Mesenchymal stem cell (in vitro differentiated cells and primary cell): ENCODE measurements around the gene ELK3.

ENCODE experiments used
- DNase-seq: peaks from one replicate; pipeline ENCODE4 v3.0.0-alpha.2; 2013
- H2AFZ ChIP-seq: one replicate; pipeline ENCODE4 v1.6.1; 2013; ENCODE audit warnings: low read depth, mild to moderate bottlenecking, control low read depth, inconsistent platforms, low read length, moderate library complexity
- H2AK5ac ChIP-seq: 2 replicates; pipeline ENCODE4 v1.6.1; 2013; ENCODE audit warnings: low read length, moderate library complexity, mild to moderate bottlenecking, inconsistent platforms; ENCODE audit not compliant: severe bottlenecking
- H2BK120ac ChIP-seq: one replicate; pipeline ENCODE4 v1.6.1; 2013; ENCODE audit warnings: low read depth, mild to moderate bottlenecking, inconsistent platforms, low read length, moderate library complexity
- H2BK12ac ChIP-seq, 2 experiments: one replicate each; pipeline ENCODE4 v1.6.1; 2013; ENCODE audit warnings: inconsistent platforms in 2 of 2, low read length in 2 of 2, mild to moderate bottlenecking in 2 of 2, moderate library complexity in 2 of 2, control low read depth in 1 of 2
- H2BK15ac ChIP-seq: one replicate; pipeline ENCODE4 v1.6.1; 2013; ENCODE audit warnings: mild to moderate bottlenecking, low read depth, inconsistent platforms; ENCODE audit not compliant: poor library complexity, severe bottlenecking
- H2BK5ac ChIP-seq: 2 replicates; pipeline ENCODE4 v1.6.1; 2013; ENCODE audit warnings: low read depth, mild to moderate bottlenecking, low read length, control low read depth, inconsistent platforms; ENCODE audit not compliant: poor library complexity, severe bottlenecking
- H3K14ac ChIP-seq, 2 experiments: one replicate each; pipeline ENCODE4 v1.6.1; 2013; ENCODE audit warnings: inconsistent platforms in 2 of 2, low read length in 2 of 2, control low read depth in 1 of 2, mild to moderate bottlenecking in 1 of 2, moderate library complexity in 1 of 2
- H3K18ac ChIP-seq, 2 experiments: one replicate each; pipeline ENCODE4 v1.6.1; 2013; ENCODE audit warnings: inconsistent platforms in 2 of 2, low read length in 2 of 2, control low read depth in 1 of 2, low read depth in 1 of 2, mild to moderate bottlenecking in 1 of 2
- H3K23ac ChIP-seq, 2 experiments: one replicate each; pipeline ENCODE4 v1.6.1; 2013; ENCODE audit warnings: inconsistent platforms in 2 of 2, low read length in 2 of 2, mild to moderate bottlenecking in 2 of 2, moderate library complexity in 2 of 2, control low read depth in 1 of 2
- H3K27ac ChIP-seq: 2 replicates; pipeline ENCODE4 v1.5.1; 2013; ENCODE audit warnings: mild to moderate bottlenecking, moderate library complexity, low read length, control low read depth, inconsistent platforms; ENCODE audit not compliant: poor library complexity, severe bottlenecking
- H3K27me3 ChIP-seq, 2 experiments: 2 replicates each; pipeline versions ENCODE4 v1.6.1 to v1.7.0; 2013; ENCODE audit warnings: low read length in 2 of 2, mild to moderate bottlenecking in 2 of 2, moderate library complexity in 2 of 2, control low read depth in 1 of 2, inconsistent platforms in 1 of 2; ENCODE audit not compliant: control insufficient read depth in 1 of 2, insufficient read depth in 1 of 2
- H3K36me3 ChIP-seq, 2 experiments: 2 replicates each; pipeline versions ENCODE4 v1.6.1 to v1.7.0; 2013; ENCODE audit warnings: low read length in 2 of 2, control low read depth in 1 of 2, inconsistent platforms in 1 of 2, low read depth in 1 of 2, mild to moderate bottlenecking in 1 of 2; ENCODE audit not compliant: insufficient read depth in 2 of 2, control insufficient read depth in 1 of 2
- H3K4ac ChIP-seq, 2 experiments: one replicate each; pipeline ENCODE4 v1.6.1; 2013; ENCODE audit warnings: inconsistent platforms in 2 of 2, low read length in 2 of 2, mild to moderate bottlenecking in 2 of 2, moderate library complexity in 2 of 2, control low read depth in 1 of 2, low read depth in 1 of 2
- H3K4me1 ChIP-seq: 2 replicates; pipeline ENCODE4 v1.6.1; 2013; ENCODE audit warnings: low read depth, low read length, control low read depth; ENCODE audit not compliant: control insufficient read depth, insufficient read depth
- H3K4me2 ChIP-seq: 2 replicates; pipeline ENCODE4 v1.6.1; 2013; ENCODE audit warnings: low read length, mild to moderate bottlenecking, inconsistent platforms; ENCODE audit not compliant: poor library complexity, severe bottlenecking
- H3K4me3 ChIP-seq, 2 experiments: 2 replicates each; pipeline versions ENCODE4 v1.5.1 to v1.7.0; 2013; ENCODE audit warnings: low read length in 2 of 2, mild to moderate bottlenecking in 2 of 2, control low read depth in 1 of 2, low read depth in 1 of 2; ENCODE audit not compliant: insufficient read depth in 1 of 2
- H3K79me1 ChIP-seq: replicated peaks from 2 replicates; pipeline ENCODE4 v1.6.1; 2013; ENCODE audit warnings: mild to moderate bottlenecking, control low read depth, low read length, inconsistent platforms; ENCODE audit not compliant: poor library complexity, severe bottlenecking
- H3K9ac ChIP-seq: 2 replicates; pipeline ENCODE4 v1.7.0; 2013; ENCODE audit warnings: mild to moderate bottlenecking, low read length, moderate library complexity
- H3K9me3 ChIP-seq: 2 replicates; pipeline ENCODE4 v1.7.0; 2013; ENCODE audit warnings: mild to moderate bottlenecking, low read length; ENCODE audit not compliant: control insufficient read depth
- H4K8ac ChIP-seq: one replicate; pipeline ENCODE4 v1.6.1; 2013; ENCODE audit warnings: inconsistent platforms, mild to moderate bottlenecking, low read length, moderate library complexity
- H4K91ac ChIP-seq: one replicate; pipeline ENCODE4 v1.6.1; 2013; ENCODE audit warnings: mild to moderate bottlenecking, low read length, inconsistent platforms
- WGBS: methylation state at CpG from one replicate; pipeline ENCODE4 v1.1.7; 2013; ENCODE audit warnings: mixed read lengths; 5-methylcytosine and 5-hydroxymethylcytosine counted together

The ELK3 gene

DNA sequence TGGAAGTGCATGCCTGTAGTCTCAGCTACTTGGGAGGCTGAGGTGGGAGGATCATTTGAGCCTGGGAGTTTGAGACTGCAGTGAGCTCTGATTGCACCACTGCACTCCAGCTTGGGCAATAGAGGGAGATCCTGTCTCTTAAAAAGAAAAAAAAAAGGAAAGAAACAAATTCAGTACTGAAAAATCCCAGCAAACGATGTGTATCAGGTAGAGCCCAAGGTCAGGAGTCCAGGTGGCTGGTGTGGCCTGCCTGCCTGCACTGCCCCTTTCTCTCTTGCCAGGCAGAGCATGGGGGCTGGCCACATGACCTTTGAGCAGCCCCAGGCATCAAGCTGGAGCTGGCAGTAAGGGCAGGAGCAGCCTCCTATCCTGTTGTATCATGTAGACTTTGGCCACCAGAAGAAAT lies 31.8 kb downstream of the ELK3 start:
- Histone ChIP-seq H3K4me3 (no peak overlapping the region), H3K4me2 (no peak overlapping the region), H3K18ac (no peak overlapping the region), H3K9ac (no peak overlapping the region), H4K91ac (peak overlapping the region; percentile 12), H3K79me1 (peaks cover 37% of the 10 kb centered on the region), H3K27me3 (no peaks in the 10 kb centered on the region), H3K27ac (no peak overlapping the region), H3K23ac (no peak overlapping the region), H2AFZ (no peak overlapping the region), H3K4me1 (peaks cover 9% of the 10 kb centered on the region), H4K8ac (no peak overlapping the region), H2AK5ac (no peak overlapping the region), H2BK12ac (no peak overlapping the region), H2BK15ac (no peak overlapping the region), H3K14ac (no peak overlapping the region), H2BK5ac (no peak overlapping the region), H3K9me3 (no peaks in the 10 kb centered on the region), H2BK120ac (no peak overlapping the region), H3K36me3 (peaks cover 34 to 70% of the 10 kb centered on the region in 2 experiments), H3K4ac (no peak overlapping the region)
- 95% methylated on average over 1 of the region's 1 CpG for WGBS
- DNase-seq: no peak

DNA sequence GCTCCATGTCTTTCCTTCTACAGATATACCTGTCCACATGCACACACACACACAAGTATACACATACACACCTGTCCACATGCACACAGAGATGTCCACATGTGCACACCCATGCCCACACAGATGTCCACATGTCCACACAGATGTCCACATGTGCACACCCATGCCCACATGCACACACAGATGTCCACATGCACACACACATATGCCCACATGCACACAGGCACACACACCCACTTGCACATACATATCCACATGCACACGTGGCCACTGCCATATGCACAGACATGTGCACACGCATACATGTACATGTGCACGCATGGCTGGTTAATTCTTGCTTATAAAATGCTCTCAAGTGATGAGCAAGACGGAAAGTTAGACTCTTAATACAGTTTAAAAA lies 32.2 kb downstream of the ELK3 start:
- no peak overlapping the region for H4K8ac ChIP-seq
- no peaks in the 10 kb centered on the region for H3K27me3 ChIP-seq
- H3K4ac ChIP-seq: peak overlapping the region in 1 of 2 experiments; percentile 15

DNA sequence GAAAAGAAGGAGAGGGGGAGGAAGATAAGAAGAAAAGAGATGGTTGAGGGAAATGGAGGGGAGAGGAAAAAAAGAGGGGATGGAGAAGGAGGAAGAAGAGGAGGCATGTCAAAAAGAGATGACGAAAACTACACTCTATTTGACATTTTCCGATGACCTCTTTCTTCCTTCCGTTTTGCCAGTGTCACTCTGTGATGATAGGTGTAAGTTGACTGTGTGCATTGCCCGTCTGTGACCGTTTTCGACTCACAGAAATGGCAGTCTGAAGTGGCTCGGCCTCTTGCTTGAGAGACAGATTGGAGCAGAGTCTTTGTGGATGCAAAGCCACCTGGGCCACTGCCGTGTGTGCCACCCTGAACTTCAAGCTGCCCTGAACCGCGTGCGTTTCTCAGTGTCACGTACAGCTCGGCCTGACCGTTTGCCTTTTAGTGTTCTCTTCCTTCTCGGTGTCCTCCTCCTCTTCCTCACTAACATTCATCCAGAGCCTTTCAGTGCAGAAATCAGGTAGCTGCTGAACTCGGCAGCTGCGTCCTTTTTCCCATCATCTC lies 32.7 kb downstream of the ELK3 start:
- Histone ChIP-seq H3K27ac (no peak overlapping the region), H4K8ac (no peak overlapping the region), H3K23ac (no peak overlapping the region), H2AFZ (no peak overlapping the region), H3K4ac (no peak overlapping the region), H4K91ac (no peak overlapping the region), H2BK12ac (no peak overlapping the region), H3K79me1 (peaks cover 32% of the 10 kb centered on the region), H3K4me2 (no peak overlapping the region), H3K27me3 (no peaks in the 10 kb centered on the region), H3K14ac (no peak overlapping the region), H3K4me1 (peaks cover 5% of the 10 kb centered on the region), H3K9me3 (no peaks in the 10 kb centered on the region), H3K18ac (no peak overlapping the region), H3K9ac (no peak overlapping the region), H2AK5ac (no peak overlapping the region), H2BK5ac (no peak overlapping the region), H2BK120ac (no peak overlapping the region), H3K36me3 (peaks cover 34 to 75% of the 10 kb centered on the region in 2 experiments), H2BK15ac (no peak overlapping the region), H3K4me3 (no peak overlapping the region)
- no peak for DNase-seq
- 95% methylated on average over 17 of the region's 17 CpGs for WGBS

More for the DNA sequence above, 32.2 kb downstream of the ELK3 start:
- Histone ChIP-seq H3K79me1 (peaks cover 34% of the 10 kb centered on the region), H3K23ac (no peak overlapping the region), H3K4me2 (no peak overlapping the region), H3K4me3 (no peak overlapping the region), H3K9me3 (no peaks in the 10 kb centered on the region), H2BK5ac (no peak overlapping the region), H3K4me1 (peaks cover 6% of the 10 kb centered on the region), H2BK15ac (no peak overlapping the region), H4K91ac (peak overlapping the region; percentile 36), H2AK5ac (no peak overlapping the region), H2BK12ac (no peak overlapping the region), H2BK120ac (no peak overlapping the region), H3K18ac (no peak overlapping the region), H3K14ac (no peak overlapping the region), H2AFZ (no peak overlapping the region), H3K9ac (no peak overlapping the region), H3K27ac (no peak overlapping the region), H3K36me3 (peaks cover 34 to 74% of the 10 kb centered on the region in 2 experiments)
- no peak for DNase-seq
- 98% methylated on average over 4 of the region's 4 CpGs for WGBS

DNA sequence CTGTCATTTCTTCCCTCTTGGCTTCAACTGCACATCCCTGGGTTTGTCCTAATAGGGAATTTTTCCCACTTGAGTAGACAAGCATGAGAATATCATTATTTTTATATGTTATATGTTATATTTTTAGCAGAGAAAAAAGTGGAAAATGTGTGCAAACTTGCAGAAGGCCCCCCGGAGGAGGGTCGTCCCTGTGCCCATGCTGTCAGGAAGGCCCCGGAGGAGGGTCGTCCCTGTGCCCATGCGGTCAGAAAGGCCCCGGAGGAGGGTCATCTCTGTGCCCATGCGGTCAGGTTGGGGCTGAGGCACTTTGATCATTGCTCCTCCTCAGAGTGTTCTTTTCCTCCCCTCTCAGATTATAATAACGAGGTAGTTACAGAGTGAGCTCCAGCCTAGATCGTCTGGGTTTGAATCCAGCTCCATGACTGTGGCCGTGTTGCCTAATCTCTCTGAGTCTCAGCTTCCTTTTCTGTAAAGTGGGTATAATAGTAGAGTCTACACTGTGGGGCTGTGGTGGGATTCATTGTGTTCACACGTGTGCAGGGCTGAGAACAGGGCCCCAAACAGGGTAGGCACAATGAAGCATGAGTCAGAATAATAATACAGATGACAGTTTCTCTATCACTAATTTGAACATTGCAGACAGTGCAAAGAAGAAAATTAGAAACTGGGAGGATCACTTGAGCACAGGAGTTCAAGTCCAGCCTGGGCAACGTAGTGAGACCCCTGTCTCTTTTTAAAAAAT lies 33.4 kb downstream of the ELK3 start:
- Histone ChIP-seq H2AK5ac (no peak overlapping the region), H3K4me2 (no peak overlapping the region), H2AFZ (no peak overlapping the region), H4K91ac (no peak overlapping the region), H3K27ac (no peak overlapping the region), H3K36me3 (peaks cover 34 to 70% of the 10 kb centered on the region in 2 experiments), H3K14ac (no peak overlapping the region), H3K4ac (no peak overlapping the region), H2BK15ac (no peak overlapping the region), H3K9ac (no peak overlapping the region), H3K27me3 (no peaks in the 10 kb centered on the region), H3K9me3 (no peaks in the 10 kb centered on the region), H2BK120ac (no peak overlapping the region), H3K23ac (no peak overlapping the region), H2BK12ac (no peak overlapping the region), H3K79me1 (peaks cover 30% of the 10 kb centered on the region), H3K4me3 (no peak overlapping the region), H2BK5ac (no peak overlapping the region), H3K18ac (no peak overlapping the region), H3K4me1 (peaks cover 5% of the 10 kb centered on the region), H4K8ac (no peak overlapping the region)
- DNase-seq: no peak
- WGBS: 89% methylated on average over 11 of the region's 12 CpGs
